GM21528 (cell line): ENCODE results near the gene AKAP6.
A peak's percentile ranks its signal among the peaks of the same experiment; 100 is the strongest.

Source experiments
- ATAC-seq: cut with Tn5 transposase; IDR thresholded peaks from one replicate; pipeline ENCODE4 v1.9.1; 2021; ENCODE audit warnings: mild to moderate bottlenecking, moderate library complexity; ENCODE audit not compliant: unreplicated experiment, low FRiP score

The AKAP6 gene

DNA sequence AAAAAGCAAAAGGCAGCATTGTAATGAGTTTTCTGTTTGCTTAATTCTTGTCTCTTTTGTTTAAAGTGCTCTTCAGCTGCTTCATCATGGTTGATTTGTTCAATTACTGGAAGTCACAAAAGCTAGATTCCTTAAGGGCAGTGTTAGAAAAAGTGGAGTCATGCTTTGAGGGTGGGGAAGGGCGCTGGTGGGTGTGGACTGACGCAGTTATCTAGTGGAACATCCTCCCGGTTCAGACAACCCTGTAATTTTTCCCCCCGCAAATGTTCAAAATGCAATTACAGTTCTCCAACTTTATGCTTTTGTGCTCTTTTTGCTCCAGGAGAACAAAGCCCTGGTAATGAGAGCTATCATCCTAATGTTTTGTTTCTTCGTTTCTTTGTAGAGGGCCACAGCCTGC, 2.1 kb downstream of the AKAP6 start:
- ATAC-seq = no peak

DNA sequence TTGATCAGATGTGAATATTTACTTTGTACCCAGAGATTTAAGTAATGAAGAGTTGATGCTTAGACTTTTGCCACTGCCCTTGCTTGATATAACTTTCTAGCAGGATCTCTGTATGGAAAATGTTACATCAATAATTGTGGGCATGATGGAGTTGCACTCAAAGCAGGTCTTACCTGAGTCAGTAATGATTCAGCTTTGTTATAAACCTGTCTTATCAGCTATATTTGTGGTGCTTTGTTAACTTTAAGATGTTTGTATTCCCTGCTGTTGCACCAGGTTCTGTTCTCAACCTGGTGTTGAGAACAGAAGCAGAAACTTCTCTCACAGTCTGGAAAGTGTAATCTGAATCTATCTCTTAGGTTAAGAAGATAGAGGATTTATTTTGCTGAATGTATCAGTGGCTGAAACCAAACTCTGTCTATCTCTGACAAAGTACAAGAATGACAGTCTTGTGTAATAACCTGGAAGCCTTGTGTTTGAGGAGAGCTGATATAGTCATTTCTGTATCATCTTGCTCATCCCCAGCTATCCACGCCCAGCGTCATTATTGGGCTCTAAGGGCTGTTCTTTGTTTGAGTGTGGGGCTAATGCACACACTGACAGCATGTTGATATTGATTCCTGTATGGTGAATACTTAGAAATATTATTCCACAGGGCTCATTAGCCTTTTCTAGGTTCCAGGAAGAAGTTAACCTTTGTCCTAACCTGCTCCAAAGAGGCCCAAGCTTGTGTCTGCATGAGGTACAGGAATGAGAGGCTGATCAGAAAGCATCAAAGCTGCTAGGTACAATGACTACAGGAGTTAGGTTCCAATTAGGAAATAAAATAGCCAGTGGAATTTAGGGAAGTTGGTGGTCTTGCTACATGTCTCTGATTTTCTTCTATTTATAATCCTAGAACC, 3.6 kb downstream of the AKAP6 start:
- no peak for ATAC-seq

GRCh38 chr14:32336702-32337101, 7.6 kb downstream of the AKAP6 start:
- no peak for ATAC-seq

GRCh38 chr14:32337759-32338158, 8.7 kb downstream of the AKAP6 start:
- no peak for ATAC-seq

- ATAC-seq = no peak
Observed at GRCh38 chr14:32339188-32339587, 10.1 kb downstream of the AKAP6 start.

DNA sequence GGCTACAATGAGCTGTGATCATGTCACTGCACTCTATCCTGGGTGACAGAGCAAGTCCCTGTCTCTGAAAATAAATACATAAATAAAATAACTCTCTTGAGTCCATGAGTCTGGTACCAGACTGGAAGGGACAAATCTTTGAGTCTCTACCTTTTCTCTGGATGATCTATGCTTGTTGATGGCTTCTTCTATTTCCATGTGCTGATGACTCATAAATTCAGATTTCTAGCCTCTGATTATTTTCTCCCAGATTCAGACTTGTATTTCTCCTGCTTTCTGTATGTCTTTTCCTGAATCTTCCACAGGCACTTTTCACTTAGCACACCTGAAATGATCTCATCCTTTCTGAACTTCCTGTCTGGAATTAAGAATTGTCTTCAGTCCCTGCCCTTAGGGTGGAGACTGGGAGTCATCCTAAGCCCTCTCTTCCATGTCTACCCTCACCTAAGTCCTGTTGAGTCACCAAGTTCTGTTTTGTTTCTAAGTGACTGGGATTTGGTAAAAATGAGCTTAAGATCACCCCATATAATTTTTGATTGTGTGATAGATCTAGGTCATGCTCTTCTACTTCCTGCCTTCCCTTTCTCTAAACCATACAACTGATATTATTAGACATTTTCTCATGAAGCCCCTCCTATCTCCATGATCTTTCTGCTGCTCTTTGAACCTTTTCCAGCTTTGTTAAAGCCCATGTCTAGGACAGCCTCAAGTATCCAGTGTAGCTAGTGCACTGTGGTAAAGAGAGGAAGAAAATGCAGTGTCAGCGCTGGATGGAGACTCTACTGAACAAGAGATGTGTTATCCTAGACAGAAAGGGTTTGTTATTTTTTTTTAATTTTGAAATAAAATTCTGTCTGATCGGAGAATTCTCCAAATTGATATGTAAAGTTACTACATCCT, 13.1 kb downstream of the AKAP6 start:
- no peak for ATAC-seq

- ATAC-seq = no peak
Observed at GRCh38 chr14:32342847-32343194, 13.7 kb downstream of the AKAP6 start.

DNA sequence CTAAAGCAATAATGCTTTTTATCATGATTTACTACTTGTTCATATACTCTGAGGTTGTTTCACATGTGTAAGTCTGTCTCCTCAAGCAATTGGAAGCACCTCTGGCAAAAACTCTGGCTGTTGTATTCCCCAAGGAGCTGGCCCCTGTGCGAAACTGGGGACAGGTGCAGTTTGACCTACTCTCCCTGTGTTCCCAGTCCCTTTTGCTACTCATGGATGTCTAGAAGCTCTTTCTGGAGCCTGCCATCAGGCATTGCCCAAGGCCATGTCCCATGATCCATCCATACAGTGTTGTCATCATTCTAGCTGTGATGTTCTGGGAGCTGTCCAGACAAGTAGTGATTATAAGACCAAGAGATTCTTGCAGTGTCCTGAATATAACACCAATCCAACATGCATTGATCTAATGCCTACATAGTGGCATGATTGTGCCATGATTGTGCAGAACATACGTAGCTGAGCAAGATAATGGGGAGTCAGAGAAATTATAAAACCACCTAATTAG, 14.9 kb downstream of the AKAP6 start:
- no peak for ATAC-seq

DNA sequence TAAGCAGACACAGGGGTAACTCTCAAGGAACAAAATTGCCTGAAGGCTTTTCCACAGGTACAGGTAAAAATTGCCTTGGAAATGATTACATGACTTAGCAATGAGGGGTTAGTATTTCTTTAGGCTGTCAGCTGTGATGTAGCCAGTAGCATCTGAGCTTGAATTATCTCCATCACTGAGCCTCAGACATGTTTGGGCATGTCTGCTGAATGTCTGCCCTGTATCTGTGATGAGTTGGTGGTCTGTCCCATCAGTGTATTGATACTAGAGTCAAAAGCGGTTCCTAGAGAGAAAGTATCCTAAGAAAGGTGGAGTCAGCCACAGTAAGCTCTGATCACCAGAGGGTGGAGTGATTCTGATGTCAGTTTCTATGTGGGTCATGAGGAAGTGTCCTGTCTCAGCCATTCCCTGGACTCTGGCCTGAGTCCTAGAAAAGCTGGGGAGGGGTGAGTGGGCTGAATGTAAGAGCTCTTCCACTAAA, 16.3 kb downstream of the AKAP6 start:
- no peak for ATAC-seq

DNA sequence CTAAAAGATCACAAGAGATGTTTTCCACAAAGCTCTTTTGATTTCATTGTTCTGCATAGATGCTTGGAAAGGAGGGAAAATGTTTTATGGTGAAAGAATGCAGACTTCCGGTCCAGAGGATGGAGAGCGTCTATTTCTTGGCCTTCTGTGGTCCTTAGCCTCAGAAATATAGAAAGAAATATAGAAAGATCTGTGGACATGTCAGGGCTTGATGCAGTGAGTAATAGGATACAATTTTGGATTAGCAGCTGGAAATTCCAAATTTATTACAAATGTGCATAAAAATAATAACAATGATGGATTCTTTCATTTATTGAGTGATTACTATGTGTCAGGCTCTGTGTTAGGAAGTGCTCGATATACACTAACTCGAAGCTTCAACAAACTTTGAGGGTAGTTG, 20.2 kb downstream of the AKAP6 start:
- ATAC-seq = no peak

DNA sequence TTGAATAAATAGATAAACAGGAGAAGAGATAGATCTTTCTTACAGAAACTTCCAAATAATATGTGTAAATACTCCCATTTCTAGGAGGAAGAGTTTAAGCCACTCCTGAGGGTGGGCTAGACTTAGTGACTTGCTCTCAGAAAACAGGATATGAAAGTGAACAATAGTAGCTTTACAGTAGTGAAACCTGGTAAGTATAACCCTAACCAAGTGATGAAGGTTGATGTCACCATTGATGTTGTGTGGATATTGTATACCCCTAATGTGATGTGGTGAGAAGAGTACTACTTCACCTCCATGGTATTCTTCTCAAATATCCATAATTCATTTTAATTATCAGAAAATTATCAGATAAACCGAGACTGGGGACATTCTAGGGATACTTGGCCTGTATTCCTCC, 20.9 kb downstream of the AKAP6 start:
- peak; percentile 96 for ATAC-seq

GRCh38 chr14:32352631-32353030, 23.5 kb downstream of the AKAP6 start:
- ATAC-seq = no peak

- no peak for ATAC-seq
Observed at GRCh38 chr14:32354716-32355115, 25.6 kb downstream of the AKAP6 start.

- no peak for ATAC-seq
Observed at GRCh38 chr14:32358781-32359180, 29.7 kb downstream of the AKAP6 start.

GRCh38 chr14:32361674-32362073, 32.6 kb downstream of the AKAP6 start:
- ATAC-seq = no peak

- no peak for ATAC-seq
Observed at GRCh38 chr14:32363761-32364160, 34.7 kb downstream of the AKAP6 start.

DNA sequence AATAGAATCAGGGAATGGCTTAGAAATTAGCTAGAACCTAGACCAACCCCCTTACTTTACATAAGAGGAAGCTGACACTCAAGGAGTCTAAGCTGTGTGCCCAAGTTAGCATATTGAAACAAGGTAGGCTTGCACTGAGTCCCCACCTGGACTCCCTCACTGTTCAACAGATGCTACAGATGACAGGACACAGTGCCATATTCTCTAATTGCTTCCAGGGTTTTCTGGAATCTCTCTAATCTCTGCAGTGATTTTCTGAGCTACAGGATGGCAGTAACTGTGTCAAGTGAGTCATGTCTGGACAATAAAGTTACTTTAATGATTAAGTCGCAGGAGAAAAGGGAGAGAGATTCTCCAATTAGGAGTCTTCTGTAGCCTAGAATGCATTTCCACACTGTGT, 35.8 kb downstream of the AKAP6 start:
- no peak for ATAC-seq

DNA sequence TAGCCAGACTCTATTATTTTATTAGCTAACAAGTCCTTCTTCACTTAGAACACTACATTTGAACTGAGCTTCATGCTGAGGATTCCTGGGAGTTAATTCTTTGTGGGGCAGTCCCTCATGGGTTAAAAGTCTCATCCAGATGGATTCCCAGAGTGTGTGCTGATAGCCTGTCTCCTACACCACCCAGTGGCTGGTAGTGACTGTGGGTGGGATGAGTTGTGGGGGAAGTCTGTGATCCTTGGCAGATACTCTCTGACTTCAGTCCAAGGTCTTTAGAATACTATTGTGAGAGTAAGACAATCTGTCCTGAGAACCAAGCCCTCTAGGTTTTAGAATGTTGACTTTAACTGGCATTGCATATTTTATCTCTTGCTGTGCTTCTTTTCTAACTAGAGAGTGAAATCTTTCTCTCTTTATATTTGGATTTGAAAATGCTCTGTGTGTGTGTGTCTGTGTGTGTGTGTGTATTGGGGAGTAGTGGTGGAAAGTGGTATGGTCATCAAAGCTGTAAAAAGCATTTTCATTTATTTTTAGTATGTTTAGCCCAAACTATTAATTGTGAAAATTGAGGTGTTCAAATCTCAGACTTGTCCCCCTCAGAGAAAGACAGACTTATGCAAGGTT, 37.3 kb downstream of the AKAP6 start:
- ATAC-seq = no peak

GRCh38 chr14:32366986-32367385, 37.9 kb downstream of the AKAP6 start:
- ATAC-seq = no peak

GRCh38 chr14:32367516-32367915, 38.4 kb downstream of the AKAP6 start:
- ATAC-seq = no peak

DNA sequence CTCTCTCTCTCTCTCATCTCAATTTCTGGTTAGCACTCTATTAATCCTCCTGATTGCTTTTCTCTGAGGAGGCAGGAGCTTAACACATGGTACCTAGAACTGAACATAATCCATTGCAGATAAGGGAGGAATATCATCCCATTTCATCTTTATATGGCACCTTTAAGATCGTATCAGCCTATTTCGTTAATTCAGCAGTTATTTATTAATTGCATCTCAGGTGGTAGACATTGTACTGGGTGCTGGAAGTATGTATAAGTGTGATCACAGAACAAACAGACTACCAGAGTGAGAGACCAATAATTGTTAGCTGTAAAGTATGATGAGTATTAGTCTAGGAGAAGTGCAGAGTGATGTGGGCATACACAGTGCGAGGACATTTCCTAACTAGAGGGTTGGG, 39.0 kb downstream of the AKAP6 start:
- ATAC-seq = no peak
